HCEC 1CT (cell line): ENCODE measurements around the gene GPR107.

Experiments used
- DNase-seq: peaks from one replicate; pipeline ENCODE4 v3.0.0-alpha.2; 2017

Gene GPR107

DNA sequence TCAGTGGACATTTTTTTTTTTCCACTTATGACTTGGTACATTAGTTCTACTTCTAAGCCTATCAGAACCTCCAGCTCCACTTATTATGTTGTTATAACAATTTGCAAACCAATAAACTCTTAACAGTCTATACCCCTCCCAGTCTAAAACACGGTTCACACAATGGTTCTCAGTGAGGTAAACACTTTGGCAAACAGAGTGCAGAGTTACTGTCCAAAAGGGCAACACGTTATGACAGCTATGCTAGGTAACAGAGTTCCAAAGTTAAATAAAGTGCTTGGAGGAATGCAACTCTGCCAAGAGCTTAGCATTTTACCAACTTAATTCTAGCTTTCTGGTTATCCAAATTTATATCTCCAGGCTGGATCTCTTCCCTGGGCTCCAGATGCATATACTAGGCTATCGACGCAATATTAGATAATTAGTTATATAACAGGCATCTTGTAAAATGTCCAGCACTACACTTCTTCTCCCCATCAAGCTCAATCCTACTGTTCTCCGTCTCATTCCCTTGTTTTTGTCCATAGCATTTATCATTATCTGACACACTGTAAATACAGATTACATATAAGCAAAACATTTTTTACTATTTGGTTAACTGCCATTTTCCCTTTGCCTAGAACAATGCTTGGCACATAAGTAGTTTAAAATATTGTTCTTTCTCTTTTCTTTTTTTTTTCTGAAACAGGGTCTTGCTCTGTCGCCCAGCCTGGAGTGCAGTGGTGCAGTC lies 25.0 kb upstream of the GPR107 start:
- no peak for DNase-seq

DNA sequence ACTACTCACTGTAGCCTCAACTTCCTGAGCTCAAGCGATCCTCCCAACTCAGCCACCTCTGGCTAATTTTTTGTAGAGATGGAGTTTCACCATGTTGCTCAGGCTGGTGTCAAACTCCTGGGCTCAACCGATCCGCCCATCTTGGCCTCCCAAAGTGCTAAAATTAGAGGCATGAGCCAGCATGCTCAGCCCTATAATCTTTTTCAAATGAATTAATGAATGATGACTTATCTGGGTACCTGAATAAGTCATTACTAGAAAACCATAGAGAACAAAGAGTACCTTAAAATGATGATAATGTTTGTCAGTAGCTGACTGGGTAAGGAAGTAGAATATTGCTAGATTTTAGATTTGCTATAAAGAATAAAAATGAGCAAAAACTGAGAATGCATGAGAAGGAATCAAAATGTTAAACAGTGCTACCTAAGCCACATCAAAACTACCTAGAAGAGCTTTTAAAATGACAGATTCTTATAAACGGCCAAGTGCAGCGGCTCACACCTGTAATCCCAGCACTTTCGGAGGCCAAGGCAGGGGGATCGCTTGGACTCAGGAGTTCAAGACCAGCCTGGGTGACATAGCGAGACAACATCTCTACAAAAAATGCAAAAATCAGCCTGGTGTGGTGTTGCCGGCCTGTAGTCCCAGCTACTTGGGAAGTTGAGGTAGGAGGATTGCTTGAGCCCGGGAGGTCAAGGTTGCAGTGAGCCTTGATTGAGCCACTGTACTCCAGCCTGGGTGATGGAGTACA lies 24.3 kb upstream of the GPR107 start:
- DNase-seq, result no peak

DNA sequence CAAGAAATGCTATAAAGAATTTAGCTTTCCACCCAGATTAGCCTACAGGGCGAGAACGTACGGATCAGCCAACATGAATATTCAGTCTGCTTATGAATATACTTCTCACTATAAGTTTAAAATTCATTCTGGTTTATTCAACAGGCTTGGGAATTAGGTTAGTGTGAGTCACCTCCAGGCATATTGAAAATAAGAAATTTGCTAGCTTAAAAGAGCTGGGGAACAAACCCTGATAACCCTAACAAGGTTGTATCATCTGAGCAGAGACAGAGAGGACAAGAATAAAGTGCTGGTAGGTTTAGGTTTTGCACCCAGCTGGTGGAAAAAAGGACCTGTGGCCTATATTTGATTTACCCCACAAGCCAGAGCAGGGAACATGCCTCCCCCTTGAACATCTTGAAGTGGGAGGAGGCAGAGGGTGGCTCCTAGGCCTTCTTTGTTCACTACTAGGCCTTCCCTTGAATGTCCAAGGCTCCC lies 23.0 kb upstream of the GPR107 start:
- no peak for DNase-seq

DNA sequence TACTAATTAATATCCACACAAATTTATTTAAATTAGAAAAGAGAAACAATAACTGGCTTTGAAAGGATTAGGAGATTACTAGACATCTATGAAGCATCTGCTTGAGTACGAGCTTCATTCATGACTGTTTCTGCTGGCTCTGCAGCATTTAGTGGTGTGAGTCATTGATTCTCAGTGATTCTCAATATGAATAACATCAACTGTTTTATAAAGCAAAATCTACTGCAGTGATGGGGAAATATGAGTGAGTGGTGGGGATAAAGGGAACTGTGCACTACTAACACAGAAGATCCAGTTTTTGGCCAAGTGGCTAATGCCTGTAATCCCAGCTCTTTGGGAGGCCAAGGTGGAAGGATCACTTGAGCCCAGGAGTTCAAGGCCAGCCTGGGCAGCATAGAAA lies 19.1 kb upstream of the GPR107 start:
- DNase-seq, result peak; percentile 82

DNA sequence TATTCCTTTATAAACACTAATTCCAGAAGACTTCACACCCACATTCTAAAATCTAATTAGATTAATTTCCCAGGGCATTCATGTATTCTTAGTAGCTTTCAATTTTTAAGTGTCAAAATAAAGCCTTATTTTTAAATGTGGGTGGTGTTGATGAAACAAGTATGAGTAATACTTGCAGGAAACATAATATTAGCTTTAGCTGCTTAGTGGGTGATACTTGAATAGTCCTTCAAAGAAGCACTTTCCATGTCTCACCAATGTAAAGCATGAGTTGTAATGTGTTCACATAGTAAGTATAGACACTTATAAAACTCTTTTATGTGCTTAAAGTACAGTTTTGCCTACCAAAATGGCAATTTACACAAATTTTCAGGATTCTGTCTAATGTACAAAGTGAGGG lies 17.6 kb upstream of the GPR107 start:
- peak; percentile 62 for DNase-seq

DNA sequence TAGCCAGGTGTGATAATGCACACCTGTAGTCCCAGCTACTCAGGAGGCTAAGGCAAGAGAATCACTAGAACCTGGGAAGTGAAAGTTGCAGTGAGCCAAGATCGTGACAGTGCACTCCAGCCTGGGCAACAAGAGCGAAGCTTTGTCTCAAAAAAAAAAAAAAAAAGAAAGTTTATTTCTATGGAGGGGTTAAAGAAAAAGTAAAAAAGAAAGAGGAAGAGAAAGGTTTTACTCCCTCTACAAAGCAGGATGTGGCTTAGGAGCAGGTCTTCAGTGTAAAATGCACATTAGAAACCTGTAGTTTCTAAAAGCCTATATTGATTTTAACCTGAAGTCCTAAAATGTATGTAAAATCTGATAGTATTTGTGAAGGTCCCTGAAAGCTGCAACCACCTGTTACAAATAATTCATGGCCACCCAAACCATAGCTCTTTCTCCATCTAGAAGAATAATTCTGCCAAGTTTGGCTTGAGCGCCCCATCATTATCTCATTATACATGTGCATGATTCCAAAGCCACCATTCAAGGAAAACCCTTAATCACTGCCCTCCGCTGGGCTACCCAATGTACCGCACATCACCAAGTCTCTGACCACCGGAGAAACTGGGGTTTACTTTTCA lies 14.1 kb upstream of the GPR107 start:
- DNase-seq, result peak; percentile 34

DNA sequence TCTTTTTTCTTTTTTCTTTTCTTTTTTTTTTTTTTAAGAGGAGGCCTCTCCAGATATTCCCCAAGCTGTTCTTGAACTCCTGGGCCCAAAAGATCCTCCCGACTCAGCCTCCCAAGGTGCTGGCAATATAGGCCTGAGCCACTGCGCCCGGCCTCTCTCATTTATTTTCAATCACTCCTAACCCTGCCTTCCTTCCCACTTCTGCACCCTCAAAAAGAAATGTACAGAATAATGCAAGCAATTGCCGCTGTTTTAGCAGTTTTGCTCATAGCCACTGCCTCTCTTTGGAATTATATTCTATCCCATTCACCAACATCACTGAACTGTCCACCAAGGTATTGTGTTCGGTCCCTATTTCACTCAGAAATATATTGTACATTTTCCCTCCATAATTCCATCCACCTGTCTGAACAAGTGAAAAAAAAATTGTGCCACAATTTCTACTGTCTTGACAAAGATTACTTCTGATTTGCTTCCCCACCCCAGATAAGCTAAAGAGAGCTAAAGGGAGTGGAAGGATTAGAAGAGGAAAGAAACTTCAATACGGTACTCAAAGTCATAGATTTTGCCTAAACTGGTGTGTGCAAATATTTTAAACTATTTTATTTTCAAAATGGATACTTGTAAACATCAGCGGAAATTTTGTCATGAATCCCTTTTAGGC lies 12.6 kb upstream of the GPR107 start:
- DNase-seq, result no peak

DNA sequence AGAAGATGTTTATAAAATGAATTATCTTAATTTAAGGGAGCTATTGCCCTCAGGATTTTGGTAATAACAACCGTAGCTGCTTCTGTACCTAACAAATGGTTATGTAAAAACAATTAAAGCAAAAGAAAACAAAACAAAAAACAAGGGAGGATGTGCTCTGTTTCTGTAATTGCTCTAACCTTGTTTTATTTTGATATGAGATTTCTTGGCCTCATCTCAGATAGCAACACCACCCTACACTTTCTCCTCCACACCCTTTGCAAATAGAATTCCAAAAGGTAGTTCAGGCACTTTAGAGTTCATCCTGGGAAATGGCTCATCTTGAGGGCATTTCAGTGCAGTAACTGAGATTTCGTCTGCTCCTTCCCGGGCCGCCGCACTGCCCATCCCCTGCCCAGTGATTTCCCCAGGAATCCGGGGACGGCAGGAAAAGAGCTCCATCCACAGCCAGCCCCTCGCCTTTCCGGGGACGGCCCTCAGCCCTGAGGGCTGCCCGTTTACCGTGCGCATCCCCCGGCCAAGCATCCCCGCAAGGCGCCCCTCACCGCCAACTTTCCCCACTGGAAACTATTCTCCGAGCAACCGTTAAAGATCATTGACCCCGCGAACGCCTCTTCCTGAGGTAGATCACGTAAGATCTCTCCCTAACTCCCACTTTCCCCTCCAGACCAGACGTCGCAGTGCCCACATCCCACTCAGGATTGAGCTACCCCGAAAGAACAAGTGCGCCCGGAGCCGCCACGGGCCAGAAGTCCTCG lies 11.9 kb upstream of the GPR107 start:
- DNase-seq, result no peak

DNA sequence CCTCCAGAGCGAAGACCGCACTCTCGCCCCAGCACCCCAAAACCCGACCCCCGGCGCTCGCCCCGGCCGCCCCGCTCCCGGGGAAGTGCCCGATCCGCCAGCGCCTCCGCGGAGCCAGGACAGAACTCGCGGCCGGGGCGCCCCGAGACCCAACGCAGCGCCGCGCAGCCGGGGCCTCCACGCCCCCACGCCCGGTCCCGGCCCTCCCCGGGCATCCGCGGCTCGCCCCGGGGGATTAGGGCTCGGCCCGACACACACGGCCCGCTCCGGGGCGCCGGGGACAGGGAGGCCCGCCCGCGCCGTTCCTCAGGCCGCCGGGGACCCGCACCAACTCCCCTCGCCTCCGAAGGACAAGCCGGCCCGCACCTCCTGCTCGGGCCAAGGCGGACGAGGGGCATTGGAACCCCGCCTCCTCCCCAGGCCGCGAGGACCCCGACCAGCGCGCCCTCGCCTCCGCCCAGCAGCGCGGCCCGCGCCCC lies 11.3 kb upstream of the GPR107 start:
- DNase-seq, result no peak

DNA sequence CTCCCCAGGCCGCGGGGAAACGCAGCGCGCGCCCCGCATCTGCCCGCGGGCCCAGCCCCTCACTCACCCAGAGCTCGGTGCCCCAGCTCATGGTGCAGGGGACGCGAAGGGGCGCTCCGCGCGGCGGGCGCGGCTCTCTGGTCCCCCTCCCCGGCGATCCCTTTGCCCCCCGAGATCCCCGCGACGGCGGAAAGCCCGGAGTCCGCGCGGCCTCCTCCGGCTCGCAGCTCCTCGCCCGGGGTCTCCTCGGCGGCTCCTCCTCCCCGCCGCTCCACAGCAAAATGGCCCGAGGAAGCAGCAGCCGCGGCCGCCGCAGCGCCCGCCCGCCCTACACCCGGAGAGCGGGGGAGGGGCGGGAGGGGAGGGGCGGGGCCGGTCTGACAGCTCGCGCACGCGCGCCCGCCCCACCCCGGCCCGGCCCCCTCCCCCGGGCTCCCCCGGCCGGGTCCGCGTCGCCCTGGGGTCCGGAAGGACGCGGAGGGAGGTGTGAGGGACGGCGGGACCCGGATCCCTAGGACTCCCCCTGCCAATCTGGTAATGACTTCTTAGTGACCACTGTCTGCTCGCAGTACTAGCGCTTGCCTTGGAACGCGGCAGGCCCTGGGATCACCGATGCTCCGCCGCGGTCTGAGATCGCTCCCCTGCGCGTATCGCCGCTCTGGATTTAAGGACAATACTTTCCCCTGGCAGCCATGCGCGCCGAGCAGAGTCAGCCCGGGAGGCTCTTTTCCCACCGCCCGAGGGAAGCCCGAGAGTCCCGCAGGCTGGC lies 10.6 kb upstream of the GPR107 start, which contains the start of gene FNBP1:
FNBP1 (minus strand) TSS at position 305 of the 769 bp plus-strand sequence; CDS start at position 91, 214 bp downstream.
- DNase-seq, result peak; percentile 78

DNA sequence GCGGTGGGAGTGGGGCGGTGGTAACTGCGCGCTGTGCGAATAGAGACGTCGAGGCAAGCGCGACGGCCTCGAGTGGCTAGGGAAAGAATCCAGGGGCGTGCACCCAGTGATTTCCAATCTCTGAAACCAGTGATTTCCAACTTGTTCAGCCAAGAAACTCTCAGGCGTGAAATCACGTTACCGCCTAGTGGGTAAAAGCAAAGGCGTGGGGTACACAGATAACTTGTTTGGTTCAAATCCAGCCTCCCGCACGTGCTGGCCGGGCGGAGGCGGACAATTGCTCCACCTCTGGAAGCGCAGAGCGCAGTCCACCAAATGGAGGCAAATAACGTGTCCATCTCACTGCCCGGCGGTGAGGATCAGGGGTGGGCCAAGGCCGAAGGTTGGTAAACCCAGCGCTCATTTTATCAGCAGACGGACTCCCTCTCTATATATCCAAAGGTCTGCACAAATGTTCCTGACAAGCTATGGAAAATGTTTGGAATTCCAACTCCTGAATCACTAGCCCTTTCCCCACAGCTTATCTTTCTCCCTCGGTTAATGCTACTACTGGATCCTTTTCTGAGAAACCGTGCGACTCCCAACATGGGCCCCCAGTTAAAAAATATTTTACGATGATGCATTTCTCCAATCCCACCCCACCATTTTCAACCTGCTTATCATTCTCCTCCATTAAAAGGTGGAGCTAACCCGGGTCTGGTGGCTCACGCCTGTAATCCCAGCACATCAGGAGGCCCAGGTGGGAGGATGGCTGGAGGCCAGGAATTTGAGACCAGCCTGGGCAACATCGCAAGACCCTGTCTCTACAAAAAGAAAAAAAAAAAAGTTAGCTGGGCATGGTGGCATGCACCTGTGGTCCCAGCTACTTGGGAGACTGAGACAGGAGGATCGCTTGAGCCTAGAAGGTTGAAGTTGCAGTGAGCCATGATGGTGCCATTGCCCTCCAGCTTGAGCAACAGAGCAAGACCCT lies 9.8 kb upstream of the GPR107 start:
- DNase-seq, result no peak

DNA sequence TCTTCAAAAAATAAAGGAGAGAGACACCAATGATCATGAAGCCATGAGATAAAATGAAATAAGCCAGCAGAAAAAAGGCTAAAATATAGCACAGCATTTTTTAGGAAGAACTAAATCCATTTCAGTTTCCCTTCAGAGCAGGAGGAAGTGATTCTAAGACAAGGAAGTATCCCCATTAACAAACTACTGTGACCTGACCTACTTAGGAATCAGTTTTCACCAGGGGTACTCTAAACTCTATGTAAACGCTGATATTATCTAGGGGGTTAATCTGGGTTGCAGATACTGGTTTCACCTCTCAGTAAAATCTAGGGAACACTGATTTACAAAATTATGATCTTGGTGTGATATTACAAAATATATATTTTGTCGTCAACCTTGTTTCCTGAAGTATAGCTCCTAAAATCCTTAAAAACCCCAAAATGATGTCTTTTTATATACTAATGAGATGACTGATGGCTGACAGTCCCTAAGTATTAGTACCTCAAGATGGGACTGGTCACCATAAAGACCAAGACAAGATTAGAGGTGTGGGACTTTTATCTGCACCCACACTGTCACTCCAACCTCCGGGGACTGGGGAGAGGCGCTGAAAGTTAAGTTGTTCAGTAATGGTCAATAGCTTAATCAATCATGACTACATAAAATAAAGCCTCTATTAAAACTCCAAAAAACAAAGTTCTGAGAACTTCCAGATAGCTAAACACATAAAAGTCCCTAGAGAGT lies 7.8 kb upstream of the GPR107 start:
- DNase-seq, result no peak

DNA sequence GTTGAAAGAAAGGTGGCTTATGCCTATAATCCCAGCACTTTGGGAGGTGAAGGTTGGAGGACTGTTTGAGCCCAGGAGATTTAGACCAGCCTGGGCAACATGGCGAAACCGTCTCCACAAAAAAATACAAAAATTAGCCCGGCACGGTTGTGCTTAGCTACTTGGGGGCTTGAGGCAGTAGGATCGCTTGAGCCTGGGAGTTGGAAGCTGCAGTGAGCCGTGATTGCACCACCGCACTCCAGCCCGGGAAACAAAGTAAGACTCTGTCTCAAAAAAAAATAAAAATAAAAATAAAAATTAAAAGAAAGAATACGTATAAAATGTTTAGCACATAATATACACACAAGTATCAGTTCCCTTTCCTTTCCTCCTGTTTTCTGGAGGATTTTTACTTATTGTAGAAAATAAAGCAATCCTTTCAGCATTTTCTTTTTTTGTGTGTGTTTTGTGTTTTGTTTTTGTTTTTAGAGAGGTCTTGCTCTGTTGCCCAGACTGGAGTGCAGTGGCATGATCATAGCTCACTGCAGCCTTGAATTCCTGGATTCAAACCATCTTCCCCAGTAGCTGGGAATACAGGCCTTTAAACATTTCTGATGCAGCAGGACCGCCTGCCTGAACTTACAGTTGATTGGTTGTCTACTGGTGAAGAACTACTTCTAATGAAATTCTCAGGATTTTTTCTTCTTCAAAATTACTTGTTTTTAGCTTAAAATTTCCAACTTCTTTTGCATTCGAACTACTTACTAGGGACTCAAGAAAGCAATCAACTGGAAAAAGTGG lies 4.1 kb upstream of the GPR107 start:
- DNase-seq, result no peak

DNA sequence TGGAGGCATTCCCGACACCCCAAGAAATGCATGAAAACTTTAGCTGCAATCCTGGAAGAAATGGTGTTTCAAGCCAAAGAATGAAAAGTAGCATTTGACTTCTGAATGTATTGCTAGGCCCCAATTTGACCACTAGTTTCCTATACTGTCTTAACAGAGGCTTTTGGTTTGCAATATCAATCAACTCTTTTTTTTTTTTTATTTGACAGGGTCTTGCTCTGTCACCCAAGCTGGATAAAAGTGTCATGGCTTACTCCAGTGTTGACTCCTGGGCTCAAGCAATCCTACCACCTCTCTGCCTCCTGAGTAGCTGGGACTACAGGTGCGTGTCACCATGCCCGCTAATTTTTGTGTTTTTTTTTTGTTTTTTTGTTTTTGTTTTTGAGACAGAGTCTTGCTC lies 3.2 kb upstream of the GPR107 start:
- DNase-seq, result no peak

DNA sequence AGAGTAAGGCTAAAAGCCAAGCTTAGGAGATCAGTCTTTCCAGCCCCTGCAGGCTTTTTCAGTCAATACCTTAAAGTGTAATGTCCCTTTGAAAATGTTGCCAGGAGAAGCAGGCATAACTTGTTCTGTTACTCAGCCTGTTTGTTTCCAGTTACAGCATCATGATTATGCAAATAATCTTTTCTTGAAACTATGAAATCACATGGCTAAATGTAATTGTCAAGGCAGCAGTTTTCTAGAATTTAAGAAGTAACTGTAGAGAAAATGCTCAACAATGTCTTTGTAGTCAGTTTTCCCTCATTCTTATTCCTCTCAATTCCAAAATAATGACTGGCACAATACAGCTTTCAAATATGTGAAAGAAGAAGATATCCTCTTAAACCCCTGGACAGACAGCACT lies 1.9 kb upstream of the GPR107 start:
- no peak for DNase-seq

DNA sequence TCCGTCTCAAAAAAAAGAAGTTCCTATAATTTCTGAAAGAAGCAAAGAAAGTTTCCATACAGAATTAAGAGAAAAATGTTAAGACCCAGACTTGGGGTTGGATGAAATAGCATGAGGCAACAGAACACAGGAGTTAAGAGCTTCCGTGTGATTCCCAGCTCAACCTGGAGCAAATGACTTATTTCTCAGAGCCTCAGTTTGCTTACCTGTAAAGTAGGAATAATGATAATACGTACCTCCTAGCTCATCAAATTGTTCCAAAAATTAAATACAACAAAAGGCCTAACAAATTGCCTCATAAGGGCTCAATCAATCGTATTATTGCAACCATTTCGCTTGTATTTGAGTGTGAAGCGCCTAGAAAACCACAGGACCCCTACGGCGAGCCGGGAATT lies 600 bp upstream of the GPR107 start:
- DNase-seq, result no peak

DNA sequence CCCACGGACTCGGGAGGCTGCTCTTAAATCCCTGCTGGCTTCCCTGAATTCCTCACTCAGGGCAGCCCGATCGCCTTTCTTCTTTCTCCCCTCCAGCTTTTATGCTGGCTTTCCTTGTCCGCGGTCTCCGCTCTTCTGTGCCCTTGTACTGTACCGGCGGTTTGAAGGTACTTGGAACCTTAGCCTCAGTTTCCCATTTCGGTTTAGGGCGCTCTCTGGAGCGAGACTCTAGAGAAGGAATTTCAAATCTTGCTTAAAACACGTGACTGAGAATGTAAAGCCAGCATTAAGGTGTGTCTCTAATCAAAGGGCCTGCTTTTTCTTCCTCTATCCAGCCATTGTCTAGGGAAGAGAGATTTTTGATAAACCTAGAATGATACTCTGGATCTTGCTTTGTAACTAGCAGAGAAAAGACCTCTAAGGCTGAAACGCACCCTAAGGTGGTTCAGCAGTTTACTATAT lies 650 bp downstream of the GPR107 start:
- no peak for DNase-seq

DNA sequence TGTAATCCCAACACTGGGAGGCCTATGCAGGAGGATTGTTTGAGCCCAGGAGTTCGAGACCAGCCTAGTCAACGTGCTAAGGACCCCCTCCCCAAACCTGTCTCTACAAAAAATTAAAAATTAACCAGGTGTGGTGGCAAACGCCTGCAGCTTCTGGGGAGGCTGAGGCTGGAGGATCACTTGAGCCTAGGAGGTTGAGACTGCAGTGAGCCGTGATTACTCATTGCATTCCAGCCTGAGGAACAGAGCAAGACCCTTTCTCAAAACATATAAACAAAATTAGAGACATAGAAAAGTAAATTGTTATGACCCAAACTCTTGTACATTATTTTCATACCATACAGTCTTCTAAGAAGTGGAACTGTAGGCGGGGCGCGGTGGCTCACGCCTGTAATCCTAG lies 1.1 kb downstream of the GPR107 start:
- no peak for DNase-seq

DNA sequence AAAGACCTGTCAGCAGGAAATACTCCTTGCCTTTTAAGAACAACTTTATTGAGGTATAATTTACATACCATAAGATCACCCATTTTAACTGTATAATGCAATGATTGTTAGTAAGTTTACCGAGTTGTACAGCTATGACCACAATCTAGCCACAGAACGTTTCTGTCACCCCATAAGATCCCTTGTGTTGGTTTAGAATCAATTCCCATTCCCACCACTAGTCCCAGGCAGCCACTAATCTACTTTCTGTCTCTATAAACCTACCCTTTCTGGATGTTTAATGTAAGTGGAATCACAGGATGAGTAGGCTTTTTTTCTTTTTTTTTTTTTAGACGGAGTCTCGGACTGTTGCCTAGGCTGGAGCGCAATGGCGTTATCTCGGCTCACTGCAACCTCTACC lies 4.4 kb downstream of the GPR107 start:
- DNase-seq, result peak; percentile 31
